H1 (cell line): ENCODE results near the gene CRHBP. TPM values are rescaled to one million over a fixed set of nuclear protein-coding genes. Genes with fewer than 3 reads are reported as not detected.

ENCODE experiments used
- CTCF ChIA-PET: fragments of 300-600 bp; sonication (Branson Sonifier 250); formaldehyde crosslinking; loops from one replicate; lab custom pipeline; 2021; ENCODE audit not compliant: partially characterized antibody; lab: Charles Lee
- POLR2A ChIA-PET: fragments of 300-600 bp; sonication (Branson Sonifier 250); formaldehyde crosslinking; loops from one replicate; lab custom pipeline; 2021; ENCODE audit warnings: inconsistent platforms; ENCODE audit not compliant: partially characterized antibody; lab: Charles Lee
- DNase-seq, 2 experiments: peaks; one replicate each; pipeline versions ENCODE4 v3.0.0 to v3.0.0-alpha.2; 2010 to 2022; ENCODE audit warnings: low spot score in 2 of 2, low read depth in 1 of 2, mixed read lengths in 1 of 2
- FAIRE-seq: peaks from 2 replicates; lab custom pipeline; 2011; peaks lifted over from hg19 to GRCh38; lab: Jason Lieb, UNC
- H2AFZ ChIP-seq: 2 replicates; pipeline ENCODE4 v1.8.1; 2012; ENCODE audit warnings: low read length, inconsistent platforms
- H2AK5ac ChIP-seq: 2 replicates; pipeline ENCODE4 v1.6.1; 2013; ENCODE audit warnings: low read depth, low read length
- H2BK120ac ChIP-seq: replicated peaks from 2 replicates; pipeline ENCODE3; 2013; ENCODE audit warnings: low read depth, low read length, inconsistent platforms
- H2BK12ac ChIP-seq: 2 replicates; pipeline ENCODE4 v1.6.1; 2013; ENCODE audit warnings: low read depth, low read length
- H2BK15ac ChIP-seq: 2 replicates; pipeline ENCODE4 v1.6.1; 2013; ENCODE audit warnings: low read length
- H2BK20ac ChIP-seq: 2 replicates; pipeline ENCODE4 v1.6.1; 2013; ENCODE audit warnings: low read length
- H2BK5ac ChIP-seq: 2 replicates; pipeline ENCODE4 v1.6.1; 2013; ENCODE audit warnings: low read depth, low read length
- H3K14ac ChIP-seq: 2 replicates; pipeline ENCODE4 v1.6.1; 2013; ENCODE audit warnings: inconsistent platforms; ENCODE audit not compliant: insufficient read length
- H3K18ac ChIP-seq: 2 replicates; pipeline ENCODE4 v1.6.1; 2013; ENCODE audit warnings: low read length; ENCODE audit errors: extremely low read depth
- H3K23ac ChIP-seq: 2 replicates; pipeline ENCODE4 v1.6.1; 2013; ENCODE audit warnings: inconsistent platforms; ENCODE audit not compliant: insufficient read length
- H3K23me2 ChIP-seq: 2 replicates; pipeline ENCODE4 v1.6.1; 2013; ENCODE audit warnings: low read depth, low read length
- H3K27ac ChIP-seq: 2 replicates; pipeline ENCODE4 v1.6.1; 2011; ENCODE audit warnings: low read depth, low read length, inconsistent platforms
- H3K27me3 ChIP-seq, 4 experiments: replicated peaks in 1 of 4; 1 replicate in 1 of 4; 2 replicates in 3 of 4; pipeline versions ENCODE4 v1.6.1 to v1.8.1; 2011 to 2013; ENCODE audit warnings: low read length in 3 of 4, mild to moderate bottlenecking in 3 of 4, inconsistent platforms in 2 of 4, mixed read lengths in 2 of 4, moderate library complexity in 1 of 4; ENCODE audit not compliant: control insufficient read depth in 3 of 4, insufficient read depth in 3 of 4; ENCODE audit errors: extremely low read depth in 1 of 4
- H3K36me3 ChIP-seq, 4 experiments: 2 replicates each; pipeline versions ENCODE4 v1.6.1 to v1.8.1; 2011 to 2013; ENCODE audit warnings: mild to moderate bottlenecking in 4 of 4, low read length in 3 of 4, moderate library complexity in 2 of 4, control low read depth in 1 of 4, inconsistent platforms in 1 of 4; ENCODE audit not compliant: insufficient read depth in 4 of 4, control insufficient read depth in 2 of 4
- H3K4ac ChIP-seq: replicated peaks from 2 replicates; pipeline ENCODE3; 2013; ENCODE audit warnings: low read length, low read depth, mixed read lengths, inconsistent platforms; ENCODE audit not compliant: insufficient read length
- H3K4me1 ChIP-seq, 4 experiments: replicated peaks in 1 of 4; 1 replicate in 1 of 4; 2 replicates in 3 of 4; pipeline versions ENCODE4 v1.6.1 to v1.8.1; 2011 to 2013; ENCODE audit warnings: low read length in 3 of 4, inconsistent platforms in 2 of 4, mixed read lengths in 1 of 4; ENCODE audit not compliant: insufficient read depth in 4 of 4, control insufficient read depth in 3 of 4
- H3K4me2 ChIP-seq, 2 experiments: 2 replicates each; pipeline versions ENCODE4 v1.6.1 to v1.8.1; 2011 to 2013; ENCODE audit warnings: low read depth in 2 of 2, low read length in 2 of 2, control low read depth in 1 of 2, inconsistent platforms in 1 of 2, mild to moderate bottlenecking in 1 of 2; ENCODE audit not compliant: insufficient read depth in 1 of 2
- H3K4me3 ChIP-seq, 4 experiments: fragments of 200-600, 300-600 bp in 1 of 4; sonication (generic), shearing (Covaris generic), sonication (Bioruptor Twin) in 1 of 4; 2 replicates each; pipeline versions ENCODE4 v1.5.1 to v1.8.1; 2011 to 2016; ENCODE audit warnings: low read length in 4 of 4, low read depth in 3 of 4, control low read depth in 2 of 4, inconsistent platforms in 2 of 4, mild to moderate bottlenecking in 2 of 4, mixed read lengths in 1 of 4, moderate library complexity in 1 of 4; ENCODE audit not compliant: insufficient read depth in 2 of 4; ENCODE audit errors: extremely low read depth in 1 of 4
- H3K56ac ChIP-seq: replicated peaks from 2 replicates; pipeline ENCODE3; 2013; ENCODE audit warnings: low read depth, mild to moderate bottlenecking, mixed read lengths, low read length, inconsistent platforms; ENCODE audit not compliant: insufficient read length
- H3K79me1 ChIP-seq: 2 replicates; pipeline ENCODE4 v1.6.1; 2013; ENCODE audit warnings: low read depth, low read length, control low read depth
- H3K79me2 ChIP-seq, 2 experiments: 2 replicates each; pipeline versions ENCODE4 v1.6.1 to v1.8.1; 2012 to 2013; ENCODE audit warnings: low read length in 2 of 2, mild to moderate bottlenecking in 2 of 2, inconsistent platforms in 1 of 2; ENCODE audit not compliant: insufficient read depth in 2 of 2, control insufficient read depth in 1 of 2
- H3K9ac ChIP-seq, 4 experiments: replicated peaks in 1 of 4; 1 replicate in 1 of 4; 2 replicates in 3 of 4; pipeline versions ENCODE4 v1.6.1 to v1.8.1; 2011 to 2013; ENCODE audit warnings: low read depth in 3 of 4, low read length in 3 of 4, control low read depth in 2 of 4, mild to moderate bottlenecking in 2 of 4, moderate library complexity in 2 of 4, inconsistent platforms in 1 of 4; ENCODE audit errors: extremely low read depth in 1 of 4
- H3K9me3 ChIP-seq, 2 experiments: 2 replicates each; pipeline versions ENCODE4 v1.6.1 to v1.8.1; 2012 to 2013; ENCODE audit warnings: mild to moderate bottlenecking in 2 of 2, moderate library complexity in 2 of 2, control low read depth in 1 of 2, inconsistent platforms in 1 of 2, low read depth in 1 of 2, low read length in 1 of 2, mixed read lengths in 1 of 2; ENCODE audit not compliant: insufficient read depth in 2 of 2
- H4K20me1 ChIP-seq, 2 experiments: replicated peaks in 1 of 2; 2 replicates each; pipeline versions ENCODE3 to v1.8.1; 2011 to 2013; ENCODE audit warnings: inconsistent platforms in 2 of 2, low read length in 2 of 2, mild to moderate bottlenecking in 1 of 2; ENCODE audit not compliant: insufficient read depth in 2 of 2, control insufficient read depth in 1 of 2
- H4K5ac ChIP-seq: 2 replicates; pipeline ENCODE4 v1.6.1; 2013; ENCODE audit warnings: low read length, low read depth, mixed read lengths, inconsistent platforms; ENCODE audit not compliant: insufficient read length
- H4K8ac ChIP-seq: 2 replicates; pipeline ENCODE4 v1.8.0; 2013; ENCODE audit warnings: mild to moderate bottlenecking, moderate library complexity, low read length, inconsistent platforms; ENCODE audit not compliant: insufficient read depth; ENCODE audit errors: extremely low read depth
- H4K91ac ChIP-seq: replicated peaks from 2 replicates; pipeline ENCODE3; 2013; ENCODE audit warnings: low read length, mixed read lengths, inconsistent platforms; ENCODE audit not compliant: insufficient read length
- JUND ChIP-seq: IDR thresholded peaks from 2 replicates; pipeline ENCODE4 v1.6.1; 2011; ENCODE audit warnings: mild to moderate bottlenecking, improper control_type of control experiment, low read length
- MAFK ChIP-seq: IDR thresholded peaks from 2 replicates; pipeline ENCODE4 v1.6.1; 2012; ENCODE audit warnings: low read depth, mild to moderate bottlenecking, improper control_type of control experiment, low read length
- RFX5 ChIP-seq: IDR thresholded peaks from 2 replicates; pipeline ENCODE4 v1.6.1; 2011; ENCODE audit warnings: low read depth, low read length, improper control_type of control experiment, borderline replicate concordance
- WGBS, 2 experiments: shearing (Covaris generic) in 1 of 2; methylation state at CpG; one replicate each; pipeline versions ENCODE4 v1.1.6 to v1.1.7; 2013 to 2015; ENCODE audit warnings: low lambda C conversion rate in 2 of 2, mixed read lengths in 2 of 2, inconsistent platforms in 1 of 2, low coverage in 1 of 2, missing lambda C conversion rate in 1 of 2; ENCODE audit not compliant: insufficient replicate concordance in 2 of 2, insufficient coverage in 1 of 2, insufficient read length in 1 of 2; ENCODE audit errors: extremely low coverage in 1 of 2, missing lambda C conversion rate in 1 of 2; 5-methylcytosine and 5-hydroxymethylcytosine counted together
- polyA plus RNA-seq, 7 experiments: library from polyadenylated mRNA; depleted of rRNA in 3 of 7; stranded (reverse) in 5 of 7; unstranded in 2 of 7; fragments of >200 nt in 5 of 7; fragments of 200-250 nt in 2 of 7; gene quantifications; 1 replicate in 5 of 7; 2 replicates in 1 of 7; 4 replicates in 1 of 7; pipeline versions ENCODE4 v1.2.1 to v1.2.3, GENCODE V29; 2011 to 2013; ENCODE audit warnings: missing spikeins in 2 of 7, mixed read lengths in 2 of 7
- total RNA-seq: library from RNA; stranded (reverse); fragmentation: NEBNext Ultra II Directional; extraction: Animal tissue kit (Norgen Biotek cat#: 25700); gene quantifications from 2 replicates; pipeline ENCODE4 v1.2.1, GENCODE V29; 2021
- TF ChIP-seq, protein P1 (sequence below): IDR thresholded peaks from 2 replicates; pipeline ENCODE4 v1.6.1; 2011; ENCODE audit warnings: low read length, improper control_type of control experiment

Gene CRHBP
- total and polyA plus RNA-seq, 2 of the 8 experiments (the other 6 are each of a cell fraction or from before 2014, with no cell fraction given) = 0.30 TPM; not detected in 1

DNA sequence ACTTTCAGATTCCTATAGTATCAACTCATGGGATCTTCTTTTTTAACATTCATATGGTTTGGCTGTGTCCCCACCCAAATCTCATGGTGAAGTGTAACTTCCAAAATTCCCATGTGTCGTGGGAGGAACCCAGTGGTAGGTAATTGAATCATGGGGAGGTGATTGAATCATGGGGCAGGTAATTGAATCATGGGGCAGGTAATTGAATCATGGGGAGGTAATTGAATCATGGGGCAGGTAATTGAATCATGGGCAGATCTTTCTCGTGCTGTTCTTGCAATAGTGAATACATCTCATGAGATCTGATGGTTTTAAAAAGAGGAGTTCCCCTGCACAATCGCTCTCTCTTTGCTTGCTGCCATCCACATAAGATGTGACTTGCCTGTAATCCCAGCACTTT lies 55.6 kb downstream of the CRHBP start:
- Histone ChIP-seq H3K56ac (no peak overlapping the region), H3K23me2 (no peaks in the 10 kb centered on the region), H3K79me1 (no peaks in the 10 kb centered on the region), H2BK5ac (no peak overlapping the region), H3K9me3 (0 out of 4 replicates have a peak, but pooled peaks cover 0 to 2% of the 10 kb centered on the region in 2 experiments), H3K4ac (no peak overlapping the region), H3K23ac (no peak overlapping the region), H4K5ac (no peak overlapping the region), H3K27ac (no peak overlapping the region), H3K4me1 (peaks cover 0 to 3% (median 0%) of the 10 kb centered on the region in 4 experiments; a peak in 1 of 7 replicates), H3K9ac (no peak overlapping the region), H2BK15ac (no peak overlapping the region), H2AFZ (no peak overlapping the region), H2BK20ac (no peak overlapping the region), H4K20me1 (no peaks in the 10 kb centered on the region), H3K4me3 (no peak overlapping the region), H3K18ac (no peak overlapping the region), H3K36me3 (no peaks in the 10 kb centered on the region), H4K91ac (no peak overlapping the region), H4K8ac (no peak overlapping the region), H3K14ac (no peak overlapping the region), H2BK12ac (no peak overlapping the region), H3K4me2 (no peak overlapping the region), H3K79me2 (no peaks in the 10 kb centered on the region), H2AK5ac (no peak overlapping the region), H2BK120ac (no peak overlapping the region), H3K27me3 (no peaks in the 10 kb centered on the region)
- ChIA-PET POLR2A (no interaction called here), CTCF (interaction anchor here (1.2 to 1.7 kb wide), 2 partner anchors 8 to 22 kb away, joined by 3 to 6 read pairs; no protein-coding TSS in a partner anchor)
- whole genome bisulfite sequencing, 2 experiments = 62% methylated on average over 3 of the region's 3 CpGs; no CpG with 5 or more reads in 1 of the 2 experiments
- TF ChIP-seq JUND (no peak), MAFK (no peak), RFX5 (no peak)
- TF ChIP-seq, protein P1, sequence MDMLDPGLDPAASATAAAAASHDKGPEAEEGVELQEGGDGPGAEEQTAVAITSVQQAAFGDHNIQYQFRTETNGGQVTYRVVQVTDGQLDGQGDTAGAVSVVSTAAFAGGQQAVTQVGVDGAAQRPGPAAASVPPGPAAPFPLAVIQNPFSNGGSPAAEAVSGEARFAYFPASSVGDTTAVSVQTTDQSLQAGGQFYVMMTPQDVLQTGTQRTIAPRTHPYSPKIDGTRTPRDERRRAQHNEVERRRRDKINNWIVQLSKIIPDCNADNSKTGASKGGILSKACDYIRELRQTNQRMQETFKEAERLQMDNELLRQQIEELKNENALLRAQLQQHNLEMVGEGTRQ = no peak
- no peak for FAIRE-seq
- DNase-seq = no peak
